Stimulated activated CD4-positive, alpha-beta T cell treated with anti-CD3 and anti-CD28 coated beads, TNF-alpha, amount 100 ng/mL, for 48 hours (primary cell): ENCODE data around the gene YAE1.

Experiments used
- DNase-seq, 3 donors: peaks; one replicate each; pipeline ENCODE4 v3.0.0-alpha.2; 2020; ENCODE audit warnings: low read depth in 3 of 3

Gene YAE1

DNA sequence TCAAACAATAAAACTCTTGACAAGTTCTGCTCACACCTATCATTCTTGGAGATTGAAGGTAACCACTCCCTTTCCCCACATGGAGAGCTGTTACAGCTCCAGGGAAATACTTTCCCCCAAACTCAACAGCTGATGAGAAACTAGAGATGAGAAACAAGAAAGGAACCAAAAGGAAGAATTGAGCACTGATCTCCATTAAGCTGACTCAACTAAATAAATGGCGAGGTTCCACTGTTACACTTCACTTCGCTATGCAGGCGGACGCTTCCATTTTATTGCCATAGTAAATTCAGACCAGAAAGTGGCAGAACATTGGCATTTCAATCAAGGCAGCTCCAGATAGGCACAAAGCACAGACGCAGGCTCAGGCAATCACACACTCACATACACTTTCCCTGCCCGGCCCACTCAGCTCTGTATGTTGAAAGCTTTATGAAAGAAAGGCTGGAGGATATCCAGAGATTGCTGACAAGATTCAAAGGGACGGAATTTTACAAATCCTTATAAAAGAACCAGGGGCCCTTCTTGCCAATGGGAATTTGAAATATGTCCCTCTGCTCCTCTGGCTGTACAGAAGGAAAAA lies 11.5 kb upstream of the YAE1 start:
- DNase-seq, result no peak

GRCh38 chr7:39557222-39557621 lies 9.0 kb upstream of the YAE1 start:
- no peak for DNase-seq

- no peak for DNase-seq
Observed at GRCh38 chr7:39557911-39558310, 8.3 kb upstream of the YAE1 start.

DNA sequence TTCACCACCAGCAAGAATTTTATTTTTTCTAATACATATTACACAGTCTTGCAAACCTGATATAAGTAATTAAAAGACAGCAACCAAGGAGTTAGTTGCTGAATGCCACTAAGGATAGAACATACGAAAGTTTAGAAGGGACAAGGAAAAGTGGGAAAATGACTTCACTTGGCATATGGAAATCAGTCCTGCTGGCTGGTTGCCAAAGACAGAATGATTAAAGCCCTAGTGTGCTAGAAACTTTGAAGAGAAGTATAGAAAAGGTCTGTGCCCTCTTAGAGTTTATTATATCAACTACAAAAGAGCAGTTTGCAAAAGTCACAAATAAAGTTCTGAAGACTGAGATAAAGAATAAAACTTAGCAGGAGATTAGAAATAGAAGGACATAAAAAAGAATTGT lies 5.8 kb upstream of the YAE1 start:
- no peak for DNase-seq

DNA sequence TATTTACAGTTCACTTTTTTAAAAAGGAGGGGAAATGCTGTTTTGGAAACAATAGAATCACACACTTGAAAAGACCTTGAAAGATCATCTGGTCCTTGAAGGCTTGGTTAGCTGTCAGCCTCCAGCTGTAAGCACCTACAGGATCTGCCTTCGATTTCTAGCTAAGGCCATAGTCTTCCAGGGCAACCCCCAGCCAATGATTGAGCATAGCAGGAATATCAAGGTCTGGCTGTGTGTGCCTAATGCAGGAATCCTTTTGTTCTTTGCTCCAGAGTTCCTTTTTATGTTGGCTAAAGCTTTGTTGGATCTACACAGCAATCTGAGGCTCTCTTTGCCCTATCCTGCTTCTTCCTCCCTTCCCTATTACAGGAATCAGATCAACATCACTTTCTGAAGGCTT lies 5.2 kb upstream of the YAE1 start:
- no peak for DNase-seq

GRCh38 chr7:39565538-39565937 lies 666 bp upstream of the YAE1 start:
- no peak for DNase-seq

DNA sequence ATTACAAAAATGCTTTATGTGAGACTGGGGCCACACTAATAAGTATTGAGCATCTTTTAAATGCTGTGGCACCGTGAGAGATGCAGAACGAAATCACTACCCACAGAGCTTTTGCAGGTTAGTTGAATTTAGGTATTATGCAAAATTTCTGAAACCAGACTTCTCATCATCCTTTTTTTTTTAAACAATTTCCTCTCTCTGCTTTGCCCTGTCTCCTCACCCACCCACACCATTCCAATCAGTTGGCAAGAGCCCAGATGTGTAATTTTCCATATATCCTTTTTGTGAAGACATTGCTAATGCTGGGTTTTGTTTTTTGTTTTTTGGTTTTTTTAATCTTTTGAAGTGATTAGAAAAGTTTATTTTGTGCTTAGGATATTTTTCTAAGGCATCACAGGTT lies 1.1 kb downstream of the YAE1 start:
- no peak for DNase-seq

DNA sequence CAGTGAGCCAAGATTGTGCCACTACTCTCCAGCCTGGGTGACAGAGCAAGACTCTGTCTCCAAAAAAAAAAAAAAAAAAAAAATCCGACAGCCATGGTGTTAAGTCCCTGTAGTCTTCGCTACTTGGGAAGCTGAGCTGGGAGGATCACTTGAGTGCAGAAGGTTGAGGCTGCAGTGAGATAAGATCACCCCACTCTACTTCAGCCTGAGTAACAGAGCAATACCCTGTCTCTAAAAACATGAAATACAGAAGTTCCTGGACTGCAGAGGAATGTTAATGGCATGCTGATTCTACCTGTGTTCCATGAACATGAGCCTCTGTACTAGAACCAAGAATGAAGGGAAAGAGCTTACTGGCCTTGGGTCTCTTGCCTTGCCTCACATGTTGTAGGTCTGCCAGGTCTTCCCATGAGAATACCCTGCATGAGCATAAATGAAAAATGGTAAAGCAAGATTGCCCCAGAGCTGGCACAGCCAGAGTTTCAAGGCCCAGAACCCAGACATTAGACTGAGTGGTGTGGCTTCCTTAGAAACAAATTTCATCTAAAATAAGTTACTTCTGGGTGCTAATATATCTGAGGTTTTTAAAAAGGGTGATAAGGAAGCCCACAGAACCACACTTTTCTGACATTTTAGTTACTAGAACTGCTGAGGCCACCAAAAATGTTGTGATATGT lies 8.6 kb downstream of the YAE1 start:
- DNase-seq, result no peak

- no peak for DNase-seq
Observed at GRCh38 chr7:39577229-39577874, 11.1 kb downstream of the YAE1 start.

DNA sequence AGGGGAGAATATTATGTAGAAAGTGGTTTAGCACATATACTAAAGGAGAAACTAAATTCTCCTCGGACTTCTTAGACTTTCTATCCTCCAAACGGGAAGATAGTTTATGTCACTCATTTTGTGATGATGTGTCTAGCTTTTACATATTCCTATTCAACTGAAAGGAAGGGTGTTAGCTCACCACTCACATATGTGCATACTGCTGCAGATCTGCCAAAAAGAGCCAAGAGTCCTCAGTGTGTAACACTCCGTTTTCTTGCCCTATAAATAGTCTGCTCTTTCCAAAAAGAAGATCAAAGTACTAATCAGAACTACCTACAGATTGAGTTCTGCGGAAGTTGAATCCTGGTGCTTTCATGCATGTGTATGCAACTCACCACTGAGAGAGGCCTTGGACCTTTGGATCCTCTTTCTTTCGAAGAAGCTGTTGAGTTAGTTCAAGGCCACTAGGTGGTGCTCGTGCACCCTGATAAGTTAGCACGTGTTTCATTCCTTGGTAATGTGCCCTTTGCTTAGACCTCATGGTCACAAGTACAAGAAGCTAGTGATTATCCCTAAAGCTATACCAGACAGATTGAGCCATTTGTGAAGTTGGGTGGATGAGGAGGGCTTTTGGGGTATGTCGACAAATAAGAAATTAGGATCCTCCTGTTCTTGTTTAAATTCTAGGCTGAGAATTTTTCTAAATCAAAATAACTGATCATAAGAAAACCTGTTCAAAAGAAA lies 14.1 kb downstream of the YAE1 start:
- peak; percentile 46 to 61 (median 54) for DNase-seq

GRCh38 chr7:39582536-39582935 lies 16.3 kb downstream of the YAE1 start:
- DNase-seq, result no peak

- no peak for DNase-seq
Observed at GRCh38 chr7:39583539-39583938, 17.3 kb downstream of the YAE1 start.

- DNase-seq, result no peak
Observed at GRCh38 chr7:39587393-39587792, 21.2 kb downstream of the YAE1 start.

DNA sequence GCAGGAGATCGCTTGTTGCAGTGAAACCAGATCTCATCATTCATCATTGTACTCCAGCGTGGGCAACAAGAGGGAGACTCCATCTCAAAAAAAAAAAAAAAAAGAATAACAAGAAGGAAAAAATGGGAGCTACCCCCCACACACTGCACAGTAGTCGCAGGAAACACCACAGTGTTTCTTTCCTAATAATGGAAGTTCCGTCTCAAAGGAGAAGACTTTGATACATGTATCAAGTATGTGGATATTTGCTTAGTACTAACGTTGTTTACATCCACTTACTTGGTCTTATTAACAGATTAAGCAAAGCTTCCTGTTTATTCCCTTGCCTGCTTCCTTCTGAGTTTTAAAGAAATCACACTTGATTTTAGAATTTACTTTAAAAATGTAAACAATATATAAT lies 22.2 kb downstream of the YAE1 start:
- DNase-seq, result no peak

DNA sequence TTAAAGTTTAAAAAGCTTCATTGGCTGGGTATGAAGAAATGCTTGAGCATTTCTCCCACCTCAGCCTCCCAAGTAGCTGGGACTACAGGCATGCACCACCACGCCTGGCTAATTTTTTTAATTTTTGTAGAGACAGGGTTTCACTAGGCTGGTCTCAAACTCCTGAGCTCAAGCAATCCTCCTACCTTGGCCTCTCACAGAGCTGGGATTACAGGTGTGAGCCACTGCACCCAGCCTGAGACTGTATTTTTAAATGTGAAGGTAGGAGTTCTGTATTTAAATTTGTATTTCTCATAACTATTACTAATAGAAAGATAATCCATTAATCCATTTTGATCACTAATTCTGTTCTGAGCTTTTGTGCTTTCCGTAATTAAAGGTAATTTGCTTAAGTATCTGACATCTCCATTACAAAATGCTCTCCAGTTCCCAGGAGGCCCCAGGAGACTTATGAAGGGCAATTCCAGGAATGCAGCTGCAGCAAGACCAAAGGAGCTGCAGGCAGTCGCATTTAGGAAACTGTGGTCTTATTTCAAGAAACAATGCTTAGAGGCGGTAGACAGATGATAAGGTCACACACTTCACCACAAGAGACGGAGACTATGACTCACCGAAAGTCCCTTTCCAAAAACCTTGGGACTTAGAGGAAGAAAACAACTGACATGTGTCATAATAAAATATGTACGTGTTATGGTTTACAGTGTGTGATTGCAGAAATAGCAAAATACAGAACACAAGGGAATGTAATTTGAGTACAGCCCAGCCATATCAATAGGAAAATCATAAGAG lies 23.3 kb downstream of the YAE1 start:
- DNase-seq, result peak; percentile 44 to 53 (median 52)

DNA sequence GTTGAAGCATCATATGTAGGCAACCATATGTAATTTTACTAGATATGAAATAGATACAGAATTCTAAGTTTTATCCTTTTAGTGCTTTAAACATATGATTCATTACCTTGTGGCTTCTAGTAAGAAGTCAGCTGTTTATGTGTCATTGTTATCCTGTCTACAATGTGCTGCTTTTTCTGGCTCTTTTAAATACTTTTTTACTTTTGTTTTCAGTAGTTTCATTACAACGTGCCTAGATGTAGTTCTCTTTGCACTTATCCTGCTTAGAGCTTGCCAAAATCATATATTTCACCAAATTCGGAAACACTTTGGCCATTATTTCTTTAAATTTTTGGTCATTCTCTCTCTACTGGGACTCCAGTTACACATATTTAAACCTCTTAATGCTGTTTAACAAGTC lies 26.4 kb downstream of the YAE1 start:
- no peak for DNase-seq

DNA sequence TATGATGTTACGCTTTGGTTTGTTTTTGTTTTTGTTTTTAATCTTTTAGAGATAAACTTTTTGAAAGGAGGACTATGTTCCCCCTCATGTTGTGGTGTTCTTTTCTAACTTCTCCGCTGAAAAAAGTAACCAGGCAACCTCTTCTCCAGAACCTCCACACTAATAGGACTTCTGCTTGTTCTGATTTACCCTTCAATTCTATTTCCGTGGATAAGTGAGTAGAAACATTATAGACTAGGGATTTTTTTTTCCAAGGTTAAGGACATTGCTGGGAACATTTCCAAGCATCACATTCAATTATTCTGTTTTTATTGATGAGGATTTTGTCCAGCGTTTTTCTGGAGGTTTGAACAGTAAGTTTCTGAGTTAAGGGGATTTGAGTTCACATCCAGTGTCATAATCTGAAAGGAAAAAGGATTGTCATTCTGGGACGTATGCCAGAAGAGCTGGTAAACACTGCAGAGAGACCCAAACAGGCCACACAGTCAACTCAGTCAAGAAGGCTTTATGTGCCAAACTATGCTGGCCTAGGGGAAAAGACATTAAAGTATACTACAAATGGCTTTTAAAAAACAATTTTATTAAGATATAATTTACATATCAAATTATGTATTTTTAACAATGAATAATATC lies 28.9 kb downstream of the YAE1 start:
- no peak for DNase-seq

- DNase-seq, result no peak
Observed at GRCh38 chr7:39602351-39602750, 36.1 kb downstream of the YAE1 start.

DNA sequence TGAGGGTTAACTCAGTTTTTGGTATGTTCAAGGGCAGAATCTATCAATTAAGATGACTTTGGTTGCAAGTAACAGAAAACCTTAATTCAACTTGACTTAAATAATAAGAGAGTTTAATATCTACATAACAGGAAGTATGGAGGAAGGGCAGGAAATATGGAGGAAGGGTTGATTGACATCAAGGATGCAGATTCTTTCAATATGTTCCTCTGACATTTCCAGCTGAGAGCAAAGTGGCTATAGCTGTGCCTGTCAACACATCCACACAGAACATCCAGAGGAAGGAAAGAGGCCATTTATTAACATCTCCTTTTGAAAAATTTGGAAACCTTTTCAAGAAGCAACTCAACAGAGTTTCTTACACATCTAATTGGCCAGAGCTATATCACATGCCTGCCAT lies 37.7 kb downstream of the YAE1 start:
- DNase-seq, result no peak

DNA sequence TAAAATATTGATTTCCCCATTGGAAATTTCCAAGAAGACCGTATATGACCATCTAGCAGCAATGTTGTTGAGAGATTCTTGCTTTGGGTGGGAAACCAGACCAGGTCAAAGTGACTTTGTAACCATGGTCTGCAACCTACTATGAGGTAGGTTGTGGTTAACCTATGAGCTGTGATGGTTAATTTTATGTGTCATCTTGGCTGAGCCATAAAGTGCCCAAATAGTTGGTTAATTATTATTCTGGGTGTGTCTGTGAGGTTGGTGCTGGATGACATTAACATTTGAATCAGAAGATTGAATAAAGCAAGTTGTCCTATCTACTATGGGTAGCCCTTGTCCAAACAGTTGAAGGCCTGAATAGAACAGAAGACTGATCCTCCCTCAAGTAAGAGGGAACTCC lies 38.9 kb downstream of the YAE1 start:
- DNase-seq, result no peak

- DNase-seq, result no peak
Observed at GRCh38 chr7:39606352-39606751, 40.1 kb downstream of the YAE1 start.

- DNase-seq, result no peak
Observed at GRCh38 chr7:39606941-39607340, 40.7 kb downstream of the YAE1 start.
